SH-SY5Y (cell line): ENCODE measurements around the gene SDK1.
A peak's percentile ranks its signal among the peaks of the same experiment; 100 is the strongest.

Source experiments
- GATA2 ChIP-seq: IDR thresholded peaks from 2 replicates; pipeline ENCODE4 v1.6.1; 2011; ENCODE audit warnings: mild to moderate bottlenecking, low read depth, low read length
- GATA3 ChIP-seq: IDR thresholded peaks from 2 replicates; pipeline ENCODE4 v1.6.1; 2011; ENCODE audit warnings: low read depth, mild to moderate bottlenecking, low read length, moderate library complexity

SDK1 gene

DNA sequence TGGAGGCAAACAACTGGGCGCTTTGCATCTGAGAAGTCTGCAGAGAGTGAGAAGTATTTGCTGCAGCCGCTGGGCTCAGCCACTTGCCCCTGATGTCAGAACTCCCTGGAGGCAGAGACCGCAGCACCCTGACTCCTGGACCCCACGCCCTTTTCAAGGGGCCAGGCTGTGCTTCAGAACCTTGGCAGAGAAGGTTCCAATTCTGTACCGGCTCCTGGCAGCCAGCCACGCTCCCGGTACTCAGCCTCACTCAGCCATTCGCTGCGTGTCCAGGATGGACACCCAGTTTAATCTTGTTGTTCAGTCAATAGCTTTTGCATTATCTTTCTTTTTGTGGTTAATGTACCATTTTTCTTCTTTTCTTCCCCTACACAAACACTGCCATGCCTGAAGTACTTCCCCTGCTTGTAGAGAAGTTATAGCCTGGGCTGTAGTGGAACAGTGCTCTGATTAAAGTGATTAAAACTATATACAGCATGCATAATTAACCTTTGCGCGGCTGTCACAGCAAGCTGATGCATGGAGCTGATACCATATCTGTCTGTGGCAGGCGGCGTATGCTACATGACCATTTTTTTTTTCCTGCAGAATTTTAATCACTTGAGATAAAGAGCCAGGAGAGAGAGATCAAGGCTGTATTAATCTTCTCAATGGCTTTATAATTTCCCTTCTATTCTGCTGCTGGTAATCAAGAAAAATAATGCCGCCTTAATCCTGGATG is 578.5 kb downstream of the SDK1 start:
- TF ChIP-seq GATA3 (peak; percentile 98), GATA2 (peak; percentile 99)

DNA sequence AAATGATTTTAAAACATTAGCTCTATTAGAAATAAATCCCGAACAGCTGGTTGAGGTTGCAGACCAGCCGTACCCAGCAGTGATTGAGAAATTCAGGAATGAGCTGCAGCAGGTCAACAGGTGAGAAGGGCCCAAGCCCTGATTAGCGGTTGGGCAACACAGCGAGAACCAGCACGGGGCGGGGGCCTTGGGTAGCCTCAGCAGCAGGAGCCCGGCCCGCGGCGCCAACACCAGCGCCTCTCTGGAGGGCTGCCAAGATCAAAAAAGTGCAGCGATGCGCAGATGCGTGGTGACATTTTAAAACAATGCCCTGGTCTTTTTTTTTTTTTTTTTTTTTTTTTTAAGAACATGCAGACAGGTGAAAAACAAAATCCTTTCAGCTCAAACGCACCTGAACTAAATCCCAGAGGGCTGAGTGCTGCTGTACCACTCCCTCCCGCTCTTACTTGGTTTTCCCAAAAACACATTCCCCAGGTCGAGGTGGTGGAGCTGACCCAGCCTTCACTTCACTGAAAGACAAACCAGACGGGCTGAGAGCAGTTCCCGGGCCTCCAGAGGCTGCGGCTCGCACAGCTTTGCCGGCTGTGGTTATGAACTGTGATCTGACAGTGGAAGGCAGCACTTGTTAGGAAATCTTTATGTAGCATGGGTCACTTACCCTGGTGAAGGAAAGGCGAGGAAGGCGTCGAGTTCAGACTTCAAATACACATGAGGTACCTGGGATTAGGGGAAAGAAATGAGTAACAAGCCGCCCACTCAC is 579.4 kb downstream of the SDK1 start:
- TF ChIP-seq GATA2 (no peak; the same call in 1 of the 2 replicates), GATA3 (no peak)

DNA sequence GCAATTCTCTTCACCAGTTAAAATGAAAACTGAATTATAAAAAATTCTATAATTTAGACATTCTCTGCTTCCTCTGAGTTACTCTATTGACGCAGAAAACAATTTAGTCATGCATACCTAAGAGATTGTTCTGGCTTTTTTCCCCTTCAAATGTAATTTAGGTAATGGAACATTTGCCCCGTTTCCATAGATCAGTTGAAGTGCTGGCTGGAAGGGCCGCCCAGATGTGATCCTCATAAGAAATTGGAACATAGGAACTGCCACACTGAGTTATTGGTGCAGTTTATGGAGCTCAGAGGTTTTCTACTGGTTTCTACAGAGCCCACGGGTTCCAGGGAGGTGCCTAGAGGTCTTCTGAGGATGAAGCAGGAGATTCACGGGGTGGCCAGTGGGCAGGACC is 581.7 kb downstream of the SDK1 start:
- TF ChIP-seq GATA3 = no peak
- TF ChIP-seq GATA2 = no peak

DNA sequence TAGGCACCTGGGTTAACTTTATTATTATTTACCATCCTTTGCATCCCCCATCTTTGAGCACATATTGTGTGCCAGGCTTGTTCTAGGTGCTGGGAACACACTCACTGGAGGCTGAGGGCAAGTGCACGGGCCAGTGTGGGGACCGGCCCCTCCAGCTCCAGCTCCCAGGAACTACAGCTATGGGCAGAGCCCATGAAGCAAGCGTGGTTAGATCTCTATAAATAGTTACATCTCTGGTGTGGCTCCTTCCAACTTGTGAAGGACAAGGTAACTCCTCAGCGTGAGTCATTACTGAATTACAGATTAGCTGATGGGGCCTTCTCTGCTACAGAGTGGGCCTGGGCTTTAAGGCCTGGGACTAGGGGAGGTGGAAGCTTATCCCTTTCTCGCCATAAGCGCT is 583.5 kb downstream of the SDK1 start:
- TF ChIP-seq GATA3 (no peak), GATA2 (no peak)

DNA sequence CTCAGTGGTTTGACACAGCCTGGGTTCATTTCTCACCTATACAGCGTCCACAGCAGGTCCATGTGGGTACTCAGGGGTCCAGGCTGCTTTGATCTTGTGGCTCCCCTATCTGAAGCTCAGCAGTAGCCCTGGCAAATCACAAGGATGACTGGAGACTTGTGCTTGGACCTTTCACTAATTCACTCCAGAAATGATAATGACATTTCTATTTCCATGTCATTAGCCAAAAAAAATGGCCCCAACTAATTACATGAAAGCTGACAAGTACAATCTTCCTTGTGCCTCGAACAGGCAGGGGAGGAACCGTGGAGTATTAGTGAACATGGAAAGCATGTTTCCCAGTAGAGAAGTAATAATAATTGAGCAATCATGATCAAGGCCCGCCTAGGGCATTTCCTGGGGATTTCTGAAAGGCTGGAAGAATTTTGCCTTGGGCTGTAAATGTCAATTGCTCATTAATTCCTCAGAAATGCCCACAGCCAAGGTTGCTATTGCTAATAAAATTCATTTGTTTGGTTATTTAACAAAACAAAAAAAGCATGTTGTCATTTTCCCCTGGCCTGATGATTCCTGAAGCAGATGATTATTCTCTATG is 586.1 kb downstream of the SDK1 start:
- TF ChIP-seq GATA2 (no peak), GATA3 (no peak)

DNA sequence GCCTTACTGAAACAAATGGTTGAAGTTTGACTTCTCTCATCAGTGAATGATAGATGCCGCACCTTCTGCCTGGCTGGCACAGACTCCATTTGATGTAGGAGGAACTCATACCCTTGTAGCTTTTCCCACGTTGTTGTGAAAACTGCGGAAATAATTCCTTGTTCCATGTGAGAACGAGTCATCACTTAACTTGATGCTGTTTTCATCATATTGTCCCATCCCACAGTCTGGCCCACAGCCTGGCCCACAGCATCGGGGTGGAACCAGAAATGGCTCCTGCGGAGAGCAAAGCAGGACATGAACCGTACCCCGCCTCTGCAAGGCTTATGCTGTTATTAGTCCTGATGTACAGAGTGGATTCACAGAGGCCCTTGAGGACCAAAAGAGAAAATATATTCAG is 587.0 kb downstream of the SDK1 start:
- TF ChIP-seq GATA3 (no peak), GATA2 (no peak)

DNA sequence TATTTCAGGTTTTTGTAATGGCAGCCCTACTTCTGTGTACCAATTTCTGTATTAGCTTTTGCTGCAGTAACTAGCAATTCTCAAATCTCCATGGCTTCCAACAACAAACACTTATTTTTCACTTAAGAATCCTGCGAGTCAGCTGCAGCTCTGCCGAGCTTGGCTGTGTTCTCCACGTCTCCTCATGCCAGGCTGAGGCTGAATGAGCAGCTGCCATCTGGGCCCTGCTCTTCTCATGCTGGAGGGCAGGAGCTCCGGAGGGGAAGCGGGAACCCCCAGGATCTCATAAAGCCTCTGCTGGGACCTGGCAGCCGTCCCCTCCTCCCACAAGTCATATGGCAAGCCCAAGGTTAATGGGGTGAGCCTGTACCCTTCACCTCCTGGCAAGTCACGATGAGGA is 591.1 kb downstream of the SDK1 start:
- TF ChIP-seq GATA3 (no peak), GATA2 (no peak)

DNA sequence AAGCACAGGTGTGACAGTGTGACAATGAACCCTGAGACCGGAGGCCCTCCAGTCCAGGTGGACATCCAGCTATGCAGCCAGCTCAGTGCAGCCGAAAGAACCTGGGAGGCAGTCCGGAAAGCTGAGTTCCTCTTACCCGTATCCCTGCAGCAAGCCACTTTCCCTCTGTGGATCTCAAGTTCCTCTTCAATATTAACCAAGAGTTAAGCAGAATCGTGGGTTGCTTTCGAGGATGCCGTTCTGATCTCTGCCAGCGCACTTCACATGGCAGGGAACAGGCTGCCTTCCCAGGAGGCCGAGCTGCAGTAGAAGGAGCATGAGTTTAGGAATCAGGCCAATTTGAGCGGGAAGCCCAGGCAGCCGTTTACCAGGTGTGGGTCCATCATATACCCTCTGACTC is 591.6 kb downstream of the SDK1 start:
- TF ChIP-seq GATA3 (no peak), GATA2 (no peak)

DNA sequence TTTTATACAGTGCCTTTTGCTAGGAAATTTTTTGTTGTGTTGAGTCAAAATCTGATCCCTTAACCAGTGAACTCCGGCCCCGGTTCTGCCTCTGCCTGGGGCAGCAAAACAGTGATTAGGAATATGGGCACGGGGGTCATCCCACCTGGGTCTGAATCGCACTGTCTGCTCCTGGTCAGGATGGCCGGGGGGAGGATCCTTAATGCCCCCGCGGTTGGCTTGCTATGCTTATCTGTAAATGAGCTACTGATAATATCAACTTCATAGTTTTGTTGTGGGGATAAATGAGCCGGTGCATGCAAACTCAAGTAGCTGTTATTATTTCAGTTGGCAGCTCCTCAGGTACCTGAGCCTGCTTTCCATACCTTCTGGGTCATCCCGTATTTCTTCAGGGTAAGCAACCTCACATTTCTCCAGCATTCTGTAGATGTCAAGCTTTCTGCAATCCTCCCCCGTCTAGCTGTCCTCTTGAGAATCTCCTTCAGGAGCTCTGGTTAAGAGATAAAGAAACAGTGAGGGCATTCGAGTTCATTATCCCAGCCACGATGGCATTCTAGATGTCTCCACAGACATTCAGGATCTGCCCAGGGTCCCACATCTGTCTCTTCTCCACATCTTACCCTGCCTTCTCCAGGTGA is 592.2 kb downstream of the SDK1 start:
- TF ChIP-seq GATA2 (no peak), GATA3 (no peak)

DNA sequence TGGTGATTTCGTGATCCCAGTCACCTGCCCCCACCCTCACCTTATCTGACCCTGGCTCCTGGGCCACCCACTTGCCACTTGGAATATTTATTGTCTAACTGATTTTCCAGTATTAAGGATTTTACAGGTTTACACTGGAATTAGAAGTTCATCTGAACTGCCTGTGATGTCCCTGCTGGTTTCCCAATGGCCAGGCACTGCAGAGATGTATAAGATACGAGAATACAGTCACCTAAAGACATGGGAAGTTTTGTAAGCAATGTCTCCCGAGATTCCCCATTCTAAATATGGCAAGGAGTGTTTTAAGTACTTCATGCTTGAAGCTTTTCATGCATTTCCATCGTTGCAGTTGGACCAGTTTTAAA is 592.7 kb downstream of the SDK1 start:
- TF ChIP-seq GATA2 (no peak), GATA3 (no peak)

DNA sequence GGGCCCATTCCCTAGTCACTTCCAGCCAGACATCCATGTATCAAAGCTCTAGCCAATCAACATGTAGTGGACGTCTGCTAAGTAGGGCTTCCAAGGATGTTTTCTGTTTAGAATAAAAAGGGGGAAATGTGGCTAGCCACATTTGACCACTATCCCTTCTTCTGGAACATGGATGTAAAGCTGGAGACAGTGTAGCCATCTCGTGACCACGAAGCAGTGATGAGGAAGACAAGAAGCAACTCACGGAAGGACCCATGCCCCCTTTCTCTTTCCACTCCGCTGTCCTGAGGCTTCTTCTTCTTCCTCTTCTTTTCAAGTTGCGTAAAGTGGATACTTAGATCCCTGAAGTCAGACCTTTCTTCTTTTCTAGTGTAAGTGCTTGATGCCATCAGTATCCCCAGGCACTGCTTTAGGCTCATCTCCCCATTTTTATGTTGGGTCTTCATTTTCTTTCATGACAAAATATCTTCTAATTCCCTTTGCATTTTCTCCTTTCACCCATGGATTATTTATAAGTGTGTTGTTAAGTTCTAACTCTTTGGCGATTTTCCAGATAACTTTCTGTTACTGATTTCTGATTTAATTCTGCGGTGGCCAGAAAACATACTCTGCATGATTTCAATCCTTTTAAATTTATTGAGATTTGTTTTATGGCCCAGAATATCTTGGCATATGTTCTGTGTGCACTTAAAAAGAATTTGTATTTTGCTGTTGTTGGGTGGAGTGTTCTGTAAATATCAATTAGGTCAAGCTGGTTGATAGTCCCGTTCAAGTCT is 594.5 kb downstream of the SDK1 start:
- TF ChIP-seq GATA3 (no peak), GATA2 (no peak)

DNA sequence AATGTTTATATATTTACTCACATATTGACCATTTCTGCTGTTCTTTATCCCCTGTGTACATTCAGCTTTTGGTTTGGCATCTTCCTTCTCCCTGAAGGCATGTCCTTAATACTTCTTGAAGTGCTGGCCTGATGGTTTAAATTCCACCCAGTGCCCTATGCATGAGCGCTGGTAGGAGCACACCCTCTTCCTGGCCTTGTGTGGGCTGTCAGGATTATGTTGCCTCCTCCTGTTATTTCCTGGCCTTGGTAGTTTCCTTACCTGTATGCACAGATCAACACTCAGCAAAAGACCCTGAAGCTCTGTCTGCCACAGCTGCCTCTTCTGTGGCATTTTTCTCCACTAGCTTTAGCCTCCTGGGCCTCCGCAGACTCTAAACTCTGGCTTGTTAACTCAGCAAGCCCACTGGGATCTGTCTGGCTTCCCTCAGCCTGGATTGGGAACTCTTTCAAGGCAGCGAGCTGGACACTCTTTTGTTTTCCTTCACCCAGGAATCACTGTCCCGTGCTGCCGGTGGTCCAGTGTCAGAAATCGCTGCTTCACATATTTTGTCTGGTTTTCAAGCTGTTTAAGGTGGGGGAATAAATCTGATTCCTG is 595.2 kb downstream of the SDK1 start:
- TF ChIP-seq GATA3 = no peak
- no peak for TF ChIP-seq GATA2
